GM12865 (cell line): ENCODE measurements around the gene RAPGEF2.

Source experiments
- DNase-seq: peaks from one replicate; pipeline ENCODE4 v3.0.0; 2010; ENCODE audit warnings: low read depth
- H3K4me3 ChIP-seq: 2 replicates; pipeline ENCODE4 v1.5.1; 2011; ENCODE audit warnings: mild to moderate bottlenecking, low read depth, low read length, control low read depth
- CTCF ChIP-seq: IDR thresholded peaks from 2 replicates; pipeline ENCODE4 v1.5.1; 2011; ENCODE audit warnings: low read length, control low read depth, low read depth, inconsistent platforms; ENCODE audit not compliant: insufficient read depth; ENCODE audit errors: missing control alignments

The RAPGEF2 gene

DNA sequence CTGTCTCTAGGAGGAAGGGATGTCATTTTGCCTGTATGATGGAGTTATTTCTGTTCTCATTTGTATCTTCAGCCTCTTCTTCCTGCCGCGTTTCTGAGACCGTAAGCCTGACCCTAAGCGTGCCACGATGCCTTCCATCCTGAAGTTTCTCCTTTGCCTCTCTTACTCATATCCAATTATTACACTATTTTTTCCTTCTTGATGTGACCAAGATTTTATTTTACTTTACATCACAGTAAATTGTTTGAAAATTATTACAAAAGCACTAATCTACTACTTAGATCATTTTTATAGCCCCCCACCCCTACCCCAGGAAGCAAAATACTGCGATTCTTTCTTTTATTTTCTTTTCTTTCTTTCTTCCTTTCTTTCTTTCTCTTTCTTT is 95.0 kb downstream of the RAPGEF2 start:
- no peak overlapping the region for H3K4me3 ChIP-seq
- no peak for DNase-seq
- TF ChIP-seq CTCF = no peak

DNA sequence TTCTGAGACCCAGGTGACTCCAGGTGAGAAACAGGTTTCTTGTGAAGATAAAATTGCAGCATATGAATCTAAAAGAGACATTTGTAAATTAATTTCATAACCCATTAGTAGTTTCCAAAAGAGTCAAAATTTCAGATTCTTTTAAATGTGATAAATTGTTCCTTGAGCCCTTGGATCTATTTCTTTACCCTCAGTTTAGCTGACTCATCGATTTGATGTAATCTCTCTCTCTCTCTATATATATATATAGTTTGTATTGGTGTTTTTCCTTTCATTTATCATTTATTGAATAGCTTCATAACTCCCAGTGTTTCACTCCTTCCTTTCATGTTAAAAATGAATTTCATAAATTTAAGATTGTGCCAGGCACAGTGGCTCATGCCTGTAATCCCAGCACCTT is 96.9 kb downstream of the RAPGEF2 start:
- DNase-seq = no peak
- TF ChIP-seq CTCF = no peak
- H3K4me3 ChIP-seq = no peak overlapping the region

GRCh38 chr4:159201168-159201567 is 98.3 kb downstream of the RAPGEF2 start:
- DNase-seq = no peak
- no peak for TF ChIP-seq CTCF
- no peak overlapping the region for H3K4me3 ChIP-seq

DNA sequence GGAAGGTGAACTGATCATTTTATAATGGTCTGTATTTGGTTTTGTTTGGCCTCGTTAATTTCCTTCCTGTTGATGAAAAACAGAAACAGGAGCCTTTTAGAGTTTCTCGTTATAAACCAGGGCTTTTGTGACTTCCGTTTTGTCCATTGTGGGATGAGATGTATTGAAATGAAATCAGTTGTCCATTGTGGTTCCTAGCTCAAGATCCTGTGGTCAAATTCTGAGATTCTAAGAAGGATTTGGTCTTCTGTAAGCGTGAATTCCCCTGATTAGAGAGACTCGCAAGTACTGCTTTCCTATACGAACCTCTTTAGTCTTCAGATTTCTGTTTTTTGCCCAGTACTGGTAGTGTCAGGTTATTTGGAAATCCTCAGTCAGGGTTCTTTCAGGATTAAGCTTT is 101.7 kb downstream of the RAPGEF2 start:
- DNase-seq = peak; percentile 62
- TF ChIP-seq CTCF = no peak
- no peak overlapping the region for H3K4me3 ChIP-seq

GRCh38 chr4:159205466-159205865 is 102.6 kb downstream of the RAPGEF2 start:
- H3K4me3 ChIP-seq = no peak overlapping the region
- TF ChIP-seq CTCF = no peak

DNA sequence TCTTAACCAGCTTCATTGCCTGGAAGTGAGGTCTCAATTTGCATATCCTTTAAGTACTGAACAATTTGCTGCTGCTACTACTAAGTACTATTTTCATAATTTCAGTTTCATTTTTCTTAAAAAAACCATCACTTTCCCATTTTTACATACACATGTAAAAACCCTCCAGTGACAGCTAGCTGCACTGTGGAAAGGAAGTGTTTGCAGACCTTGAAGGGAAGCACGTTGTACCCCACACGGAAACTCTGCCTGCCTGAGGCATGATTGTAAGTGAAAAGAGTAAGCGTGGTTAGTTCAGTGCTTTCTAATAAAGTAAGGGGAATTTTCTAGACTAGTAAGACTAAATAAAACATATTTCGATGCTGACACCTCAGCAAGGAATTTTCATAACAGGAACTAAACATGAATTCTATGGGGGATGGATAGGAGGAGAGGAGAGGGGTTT is 103.6 kb downstream of the RAPGEF2 start:
- DNase-seq = peak; percentile 88
- no peak overlapping the region for H3K4me3 ChIP-seq
- no peak for TF ChIP-seq CTCF

More at GRCh38 chr4:159205466-159205865, 102.6 kb downstream of the RAPGEF2 start:
- no peak for DNase-seq

GRCh38 chr4:159209249-159209648 is 106.4 kb downstream of the RAPGEF2 start:
- H3K4me3 ChIP-seq = no peak overlapping the region
- TF ChIP-seq CTCF = no peak
- no peak for DNase-seq
